ENCODE data around the gene SIRT1.
"Not testable (repeated sequence)": the region's sequence is repeated elsewhere in the genome, so short reads cannot be mapped to it uniquely, and the experiment has no call there.

SIRT1 gene

DNA sequence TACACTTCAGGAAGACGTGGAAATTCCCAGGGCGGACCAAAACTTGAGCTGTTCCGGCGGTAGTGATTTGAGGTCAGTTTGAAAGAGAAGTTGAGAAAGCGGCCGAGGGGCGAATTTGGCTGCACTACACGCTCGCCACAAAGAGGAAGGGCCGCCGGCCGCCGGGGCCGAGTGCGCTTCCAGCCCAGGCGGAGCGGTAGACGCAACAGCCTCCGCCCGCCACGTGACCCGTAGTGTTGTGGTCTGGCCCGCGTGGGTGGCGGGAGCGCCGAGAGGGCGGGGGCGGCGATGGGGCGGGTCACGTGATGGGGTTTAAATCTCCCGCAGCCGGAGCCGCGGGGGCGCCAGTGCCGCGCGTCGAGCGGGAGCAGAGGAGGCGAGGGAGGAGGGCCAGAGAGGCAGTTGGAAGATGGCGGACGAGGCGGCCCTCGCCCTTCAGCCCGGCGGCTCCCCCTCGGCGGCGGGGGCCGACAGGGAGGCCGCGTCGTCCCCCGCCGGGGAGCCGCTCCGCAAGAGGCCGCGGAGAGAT is at the start of gene SIRT1:
Gene SIRT1, plus strand, starts transcription at position 344 of the 529 bp plus-strand sequence. Its CDS starts 66 bp downstream, at position 410.
- peak; percentile 87 for DNase-seq

DNA sequence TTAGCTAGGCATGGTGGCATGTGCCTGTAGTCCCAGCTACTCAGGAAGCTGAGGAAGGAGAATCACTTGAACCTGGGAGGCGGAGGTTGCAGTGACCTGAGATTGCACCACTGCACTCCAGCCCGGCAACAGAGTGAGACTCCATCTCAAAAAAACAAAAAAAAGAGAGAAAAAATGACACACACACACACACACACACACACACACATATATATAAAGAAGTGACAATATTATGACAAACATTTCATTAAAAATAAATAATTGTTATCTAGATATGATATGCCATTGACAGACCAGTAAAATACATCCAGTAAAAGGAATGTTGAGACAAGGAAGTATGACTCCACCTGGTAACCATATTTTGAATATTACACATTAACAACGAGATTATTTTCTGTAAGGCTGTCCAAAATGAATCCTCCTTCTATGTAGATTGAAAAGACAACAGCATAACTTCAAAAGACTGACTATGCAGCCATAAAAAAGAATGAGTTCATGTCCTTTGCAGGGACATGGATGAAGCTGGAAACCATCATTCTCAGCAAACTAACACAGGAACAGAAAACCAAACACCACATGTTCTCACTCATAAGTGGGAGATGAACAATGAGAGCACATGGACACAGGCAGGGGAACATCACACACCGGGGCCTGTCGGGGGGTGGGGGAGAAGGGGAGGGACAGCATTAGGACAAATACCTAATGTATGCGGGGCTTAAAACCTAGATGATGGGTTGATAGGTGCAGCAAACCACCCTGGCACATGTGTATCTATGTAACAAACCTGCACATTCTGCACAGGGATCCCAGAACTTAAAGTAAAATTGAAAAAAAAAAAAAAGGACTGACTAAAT is 48.7 kb upstream of the SIRT1 start:
- DNase-seq = not testable (repeated sequence)

DNA sequence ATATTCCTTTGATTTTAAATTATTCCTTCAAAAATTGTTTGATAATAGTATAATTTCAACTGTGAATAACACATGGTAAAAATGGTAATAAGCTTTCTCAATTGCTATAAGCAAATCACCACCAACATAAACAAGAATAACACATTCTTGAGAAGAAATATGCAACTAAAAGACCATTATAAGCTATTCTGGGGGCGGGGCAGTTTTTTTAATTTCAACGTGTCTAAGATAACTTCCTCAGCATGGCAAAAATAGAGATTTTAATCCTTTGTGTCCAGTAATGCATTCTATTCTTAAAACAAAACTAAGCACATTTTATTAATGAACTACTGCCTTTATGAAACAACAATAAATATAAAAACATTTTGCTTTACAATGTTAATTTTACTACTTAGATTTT is 48.0 kb upstream of the SIRT1 start:
- DNase-seq = no peak

DNA sequence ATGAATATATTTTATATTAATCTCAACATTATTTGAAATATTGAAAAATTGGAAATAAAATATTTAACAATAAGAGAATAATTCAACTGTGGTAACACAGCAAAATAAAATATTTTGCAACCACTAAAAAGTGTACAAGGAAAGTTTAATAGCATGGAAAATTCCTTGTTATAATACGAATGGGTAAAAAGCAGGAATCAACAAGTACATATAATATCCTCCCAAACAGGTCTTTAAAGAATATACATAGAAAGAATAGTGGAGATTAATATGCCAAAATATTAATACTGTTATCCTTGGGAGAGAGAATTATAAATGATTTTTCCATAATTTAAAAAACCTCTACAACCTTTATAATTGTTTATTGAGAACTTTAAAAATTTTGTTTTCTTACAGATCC is 47.5 kb upstream of the SIRT1 start:
- no peak for DNase-seq

DNA sequence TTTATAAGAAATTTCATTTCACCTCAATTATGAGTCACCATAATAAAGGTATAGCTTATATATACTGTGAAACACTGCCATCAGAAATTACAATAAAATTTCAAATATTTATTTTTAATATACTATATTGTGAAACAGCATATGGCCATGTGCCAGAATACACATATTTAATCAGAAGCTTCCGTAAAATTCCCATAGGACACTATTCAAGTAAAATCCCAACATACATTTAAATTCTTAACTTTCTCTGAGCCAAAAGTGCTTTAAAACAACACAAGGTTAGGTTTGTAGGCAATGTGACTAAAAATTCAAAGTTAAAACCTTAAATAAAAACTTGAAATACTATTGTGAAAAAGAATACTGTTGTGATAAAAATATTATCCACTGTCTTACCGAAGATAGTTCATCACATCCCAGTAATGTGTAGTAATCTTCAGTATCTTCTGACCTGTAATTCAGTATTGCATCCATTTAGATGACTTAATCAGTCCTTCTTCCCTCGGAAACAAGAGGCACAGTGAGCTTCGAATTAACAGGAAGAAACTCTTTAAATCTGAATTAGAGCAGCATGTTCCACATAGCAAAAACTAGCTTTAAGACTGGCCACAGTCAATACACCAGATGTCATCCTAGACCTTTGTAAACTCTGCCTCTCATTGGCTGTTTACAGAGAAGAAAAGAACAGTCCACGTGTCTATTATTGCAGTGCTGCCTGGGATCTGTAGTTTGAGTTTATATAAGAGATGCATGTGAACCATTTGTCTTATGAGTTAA is 46.7 kb upstream of the SIRT1 start, which contains the start of gene DNAJC12:
Gene DNAJC12, minus strand, starts transcription at position 648 of the 774 bp plus-strand sequence. Its CDS starts 177 bp downstream, at position 471.
- DNase-seq = no peak

DNA sequence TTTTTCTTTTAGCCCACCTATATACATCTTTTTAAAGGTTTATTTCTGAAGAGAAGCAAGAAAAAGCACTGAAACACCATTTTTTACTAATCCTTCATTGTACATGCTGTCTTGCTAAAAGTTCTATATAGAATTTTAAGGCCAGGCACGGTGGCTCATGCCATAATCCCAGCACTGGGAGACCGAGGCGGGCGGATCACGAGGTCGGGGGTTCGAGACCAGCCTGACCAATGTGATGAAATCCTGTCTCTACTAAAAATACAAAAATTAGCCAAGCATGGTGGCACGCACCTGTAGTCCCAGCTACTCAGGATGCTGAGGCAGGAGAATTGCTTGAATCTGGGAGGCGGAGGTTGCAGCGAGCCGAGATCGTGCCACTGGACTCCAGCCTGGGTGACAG is 44.9 kb upstream of the SIRT1 start:
- DNase-seq = not testable (repeated sequence)

DNA sequence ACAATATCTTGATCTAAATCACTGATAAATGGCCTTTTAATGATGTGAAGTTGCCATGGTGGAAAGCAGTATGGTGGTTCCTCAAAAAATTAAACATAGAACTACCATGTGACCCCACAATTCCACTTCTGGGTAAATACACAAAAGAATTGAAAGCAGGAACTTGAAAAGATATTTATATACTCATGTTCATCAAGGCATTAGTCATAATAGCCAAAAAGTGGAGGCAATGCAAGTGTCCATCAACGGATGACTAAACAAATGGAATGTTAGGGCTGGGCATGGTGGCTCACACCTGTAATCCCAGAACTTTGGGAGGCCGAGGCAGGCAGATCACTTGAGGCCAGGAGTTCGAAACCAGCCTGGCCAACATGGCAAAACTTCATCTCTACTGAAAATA is 44.5 kb upstream of the SIRT1 start:
- DNase-seq = no peak

DNA sequence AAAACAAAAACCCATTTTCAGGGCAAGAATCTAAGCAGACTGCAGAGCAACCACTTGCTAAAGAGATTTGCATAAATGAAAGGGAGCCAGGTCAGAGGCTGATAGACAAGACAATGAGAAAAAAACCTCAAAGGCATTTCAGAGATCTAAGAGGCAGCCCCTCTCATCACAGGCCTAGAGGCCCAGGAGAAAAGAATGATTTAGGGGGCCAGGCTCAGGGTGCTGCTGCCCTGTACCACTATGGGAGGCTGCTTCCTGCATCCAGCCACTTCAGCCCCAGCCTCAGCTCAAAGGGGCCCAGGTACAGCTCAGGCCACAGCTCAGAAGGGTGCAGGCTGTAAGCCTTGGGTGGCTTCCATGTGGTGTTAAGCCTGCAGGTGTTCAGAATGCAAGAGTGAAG is 42.7 kb upstream of the SIRT1 start:
- DNase-seq = no peak

DNA sequence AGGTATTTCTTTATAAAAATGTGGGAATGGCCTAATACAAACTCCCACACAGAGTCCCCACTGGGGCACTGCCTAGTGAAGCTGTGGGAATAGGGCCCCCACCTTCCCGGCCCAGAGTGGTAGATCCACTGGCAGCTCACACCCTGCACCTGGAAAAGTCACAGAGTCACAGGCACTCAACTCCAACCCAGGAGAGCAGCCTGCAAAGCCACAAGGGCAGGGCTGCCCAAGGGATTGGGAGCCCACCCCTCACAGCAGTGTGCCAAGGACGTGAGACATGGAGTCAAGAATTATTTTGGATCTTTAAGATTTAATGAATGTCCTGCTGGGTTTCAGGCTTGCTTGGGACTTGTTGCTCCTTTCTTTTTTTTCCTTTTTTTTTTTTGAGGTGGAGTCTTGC is 41.2 kb upstream of the SIRT1 start:
- no peak for DNase-seq

DNA sequence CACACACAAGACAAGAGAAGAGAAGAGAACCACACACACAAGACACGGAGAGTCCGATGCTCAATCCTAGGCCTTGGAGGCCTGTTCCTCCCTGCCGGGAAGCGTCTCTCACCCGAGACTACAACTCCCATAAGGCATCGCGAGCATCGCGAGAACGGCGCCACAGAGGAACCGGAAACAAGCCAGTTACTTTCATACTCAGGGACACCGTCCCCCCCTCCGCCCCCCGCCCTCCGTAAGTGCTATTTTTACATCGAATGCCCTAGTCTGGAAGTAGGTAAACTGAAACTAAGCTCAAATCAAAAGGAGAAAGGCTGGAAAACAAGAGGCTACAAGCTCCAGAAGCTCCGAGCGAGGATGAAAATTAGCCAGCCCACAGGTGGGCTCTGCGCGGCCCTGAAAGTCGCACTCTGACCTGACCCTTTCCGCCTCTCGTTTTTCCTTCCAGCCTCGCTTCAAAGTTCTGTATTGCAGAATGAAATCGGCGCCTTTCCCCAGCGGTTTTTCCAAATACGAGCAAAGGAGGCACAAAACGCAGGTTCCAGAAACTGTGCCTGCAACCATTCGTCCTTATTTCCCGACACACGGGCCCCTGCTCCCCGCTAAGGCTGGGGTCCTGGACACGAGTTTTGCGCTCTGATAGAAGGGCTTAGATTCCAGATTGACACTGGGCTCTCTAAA is 35.0 kb upstream of the SIRT1 start:
- peak; percentile 78 for DNase-seq

DNA sequence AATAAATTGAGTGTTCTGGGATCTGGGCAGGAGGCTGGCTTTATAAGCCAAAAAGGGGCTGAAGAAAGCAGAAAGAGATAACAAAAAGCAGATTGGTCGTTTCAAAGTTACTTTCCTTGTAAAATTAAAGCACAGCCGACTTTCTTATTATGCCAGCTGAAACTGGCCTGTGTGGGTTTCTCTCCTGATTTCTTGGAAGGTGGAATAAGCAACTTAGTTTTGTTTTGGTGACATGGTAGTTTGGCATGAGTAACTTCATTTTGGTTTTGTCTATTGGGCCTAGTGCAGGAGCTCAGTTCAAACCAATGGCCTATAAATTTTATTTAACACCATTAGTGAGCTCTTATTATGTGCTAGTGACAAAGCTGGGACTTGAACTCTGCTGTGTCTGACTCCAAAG is 33.3 kb upstream of the SIRT1 start:
- no peak for DNase-seq

DNA sequence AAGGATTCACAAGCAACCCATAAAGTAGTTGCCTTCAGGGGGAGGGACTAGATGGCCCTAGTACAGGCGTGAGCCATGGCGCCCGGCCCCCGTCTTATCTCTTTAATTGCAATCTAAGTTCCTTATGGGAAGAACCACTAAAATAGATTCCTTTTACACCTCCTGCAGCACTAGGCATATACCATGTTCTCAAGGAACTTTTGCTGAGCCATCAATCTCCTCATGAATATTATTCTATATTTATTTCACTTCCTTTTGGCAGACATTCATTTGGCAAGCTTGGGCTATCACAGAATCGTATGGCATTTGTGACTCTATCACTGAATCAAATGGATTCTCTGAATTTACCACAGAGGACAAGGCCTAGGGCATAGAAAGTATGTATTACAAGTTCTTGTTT is 31.7 kb upstream of the SIRT1 start:
- no peak for DNase-seq

DNA sequence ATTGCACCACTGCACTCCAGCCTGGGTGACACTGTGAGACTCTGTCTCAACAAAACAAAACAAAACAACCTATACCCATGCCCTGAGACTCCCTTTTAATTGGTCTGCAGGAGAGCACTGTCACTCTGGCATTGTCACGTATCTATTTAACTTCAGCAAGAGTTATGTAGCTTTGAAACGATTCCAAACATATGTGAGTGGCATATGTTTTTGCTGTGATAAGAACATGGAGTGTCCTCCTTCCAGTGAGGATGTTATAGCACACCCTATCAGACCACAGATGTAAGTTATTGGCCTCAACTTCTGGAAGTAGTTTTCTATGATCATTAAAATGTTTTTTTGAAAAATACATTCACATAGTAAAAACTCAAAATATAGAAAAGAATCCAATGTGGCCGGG is 30.9 kb upstream of the SIRT1 start:
- DNase-seq = no peak

DNA sequence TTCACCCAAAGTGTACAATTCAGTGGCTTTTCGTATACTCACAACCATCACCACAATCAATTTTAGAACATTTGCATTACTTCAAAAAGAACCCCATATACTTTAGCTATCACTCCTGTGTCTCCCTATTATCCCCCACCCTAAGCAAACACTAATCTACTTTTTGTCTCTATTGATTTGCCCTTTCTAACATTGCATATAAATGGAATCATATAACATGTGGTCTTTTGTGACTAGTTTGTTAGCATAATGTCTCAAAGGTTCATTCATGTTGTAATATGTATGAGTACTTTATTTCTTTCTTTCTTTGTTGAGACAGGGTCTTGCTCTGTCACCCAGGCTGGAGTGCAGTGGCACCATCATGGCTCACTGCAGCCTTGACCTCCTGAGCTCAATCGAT is 25.5 kb upstream of the SIRT1 start:
- no peak for DNase-seq

DNA sequence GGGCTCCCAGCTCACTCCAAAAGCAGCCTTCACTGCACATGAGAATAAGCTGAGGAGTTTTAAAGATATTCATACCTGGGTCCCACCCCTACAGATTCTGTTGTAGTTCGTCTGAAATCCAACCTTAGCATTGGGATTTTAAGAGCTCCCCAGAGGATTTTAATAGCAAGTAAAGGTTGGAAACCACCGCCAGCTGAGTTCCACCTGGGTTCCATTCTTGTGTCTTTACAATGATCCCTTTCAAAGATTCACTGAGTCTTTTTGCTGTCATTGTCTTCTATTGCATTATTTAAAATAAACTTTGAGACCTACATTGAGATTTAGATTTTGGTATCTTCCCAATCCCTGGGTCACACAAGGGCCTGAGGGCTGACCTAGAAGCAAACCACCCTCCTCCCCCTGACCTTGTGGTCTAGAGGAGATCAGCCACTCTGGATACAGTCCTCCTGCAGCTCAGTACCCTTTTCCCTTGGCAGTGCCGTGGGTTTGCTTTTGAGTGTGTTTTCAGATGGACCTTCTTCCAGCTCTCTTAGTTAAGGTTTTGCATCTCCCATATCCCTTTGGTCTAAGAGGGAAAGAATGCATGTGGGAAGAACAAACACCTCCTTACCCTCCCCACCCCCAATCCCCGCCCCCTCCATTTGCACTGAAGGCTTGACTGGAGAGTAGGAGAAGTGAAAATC is 22.6 kb upstream of the SIRT1 start:
- DNase-seq = no peak

DNA sequence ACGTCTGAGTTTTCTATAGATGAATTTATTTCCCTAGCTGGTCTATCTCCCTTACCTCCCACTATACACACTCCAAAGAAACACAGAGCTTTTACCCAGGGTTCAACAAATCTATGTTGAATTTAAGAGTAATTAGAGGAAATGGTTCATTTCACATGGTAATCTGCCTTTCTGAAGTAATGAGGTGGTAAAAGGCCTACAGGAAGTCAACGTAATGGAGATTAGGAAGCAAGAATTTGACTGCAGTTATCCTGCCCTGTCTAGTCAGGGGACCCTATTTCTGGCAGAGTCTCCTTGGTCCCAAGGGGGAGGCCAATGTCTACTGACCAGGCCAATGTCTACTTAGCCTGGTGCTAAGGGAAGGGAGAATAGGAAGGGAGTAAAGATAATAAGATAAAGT is 21.4 kb upstream of the SIRT1 start:
- DNase-seq = no peak

DNA sequence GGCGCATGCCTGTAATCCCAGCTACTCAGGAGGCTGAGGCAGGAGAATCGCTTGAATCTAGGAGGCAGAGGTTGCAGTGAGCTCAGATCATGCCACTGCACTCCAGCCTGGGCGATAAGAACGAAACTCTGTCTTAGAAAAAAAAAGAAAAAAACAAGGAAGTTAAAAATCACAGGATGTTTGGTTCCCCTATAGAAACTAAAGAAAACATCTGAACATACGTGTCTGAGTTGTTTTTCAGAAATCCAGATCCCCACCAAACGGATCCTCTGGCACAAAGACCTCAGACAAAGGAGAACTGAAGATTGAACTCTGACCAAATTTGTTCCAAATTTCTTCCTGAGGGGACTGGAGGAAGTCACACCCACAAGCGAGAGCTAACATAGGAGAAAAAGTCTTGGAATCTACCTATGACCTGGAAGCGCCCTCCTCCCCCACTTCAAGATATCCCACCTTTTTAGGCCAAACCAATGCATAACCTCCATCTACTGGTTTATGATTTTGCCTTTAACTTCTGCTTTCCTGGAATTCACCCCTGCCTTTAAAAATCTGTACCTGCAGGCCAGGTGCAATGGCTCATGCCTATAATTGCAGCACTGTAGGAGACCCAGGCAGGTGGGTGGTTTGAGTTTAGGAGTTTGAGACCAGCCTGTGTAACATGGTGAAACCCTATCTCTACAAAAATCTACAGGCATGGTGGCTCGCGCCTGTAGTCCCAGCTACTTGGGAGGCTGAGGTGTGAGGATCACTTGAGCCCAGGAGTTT is 19.7 kb upstream of the SIRT1 start:
- no peak for DNase-seq

DNA sequence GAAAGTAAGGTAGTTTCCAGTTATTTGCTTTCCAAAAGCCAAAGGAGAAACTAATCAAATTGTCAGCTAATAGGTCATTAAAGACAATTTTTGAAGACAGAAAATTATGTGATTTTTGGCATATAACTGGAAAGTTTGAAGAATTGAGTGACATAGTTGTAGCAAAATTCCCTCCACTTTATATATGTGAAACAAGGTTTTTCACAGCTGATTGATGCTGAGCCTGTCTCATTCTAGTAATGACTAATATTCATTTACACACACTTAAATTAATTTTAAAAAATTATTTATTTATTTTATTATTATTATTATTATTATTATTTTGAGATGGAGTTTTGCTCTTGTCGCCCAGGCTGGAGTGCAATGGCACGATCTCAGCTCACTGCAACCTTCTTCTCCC is 16.3 kb upstream of the SIRT1 start:
- DNase-seq = no peak

DNA sequence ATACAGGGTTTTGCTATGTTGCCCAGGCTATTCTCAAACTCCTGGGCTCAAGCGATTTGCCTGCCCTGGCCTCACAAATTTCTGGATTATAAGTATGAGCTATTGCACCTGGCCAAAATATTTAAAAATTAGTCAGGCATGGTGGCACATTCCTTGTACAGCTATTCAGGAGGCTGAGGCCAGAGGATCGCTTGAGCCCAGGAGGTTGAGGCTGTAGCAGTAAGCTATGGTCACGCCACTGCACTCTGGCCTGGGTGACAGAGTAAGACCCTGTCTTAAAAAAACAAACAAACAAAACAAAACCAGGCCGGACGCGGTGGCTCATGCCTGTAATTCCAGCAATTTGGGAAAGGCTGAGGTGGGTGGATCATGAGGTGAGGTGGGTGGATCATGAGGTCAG is 14.5 kb upstream of the SIRT1 start:
- no peak for DNase-seq

DNA sequence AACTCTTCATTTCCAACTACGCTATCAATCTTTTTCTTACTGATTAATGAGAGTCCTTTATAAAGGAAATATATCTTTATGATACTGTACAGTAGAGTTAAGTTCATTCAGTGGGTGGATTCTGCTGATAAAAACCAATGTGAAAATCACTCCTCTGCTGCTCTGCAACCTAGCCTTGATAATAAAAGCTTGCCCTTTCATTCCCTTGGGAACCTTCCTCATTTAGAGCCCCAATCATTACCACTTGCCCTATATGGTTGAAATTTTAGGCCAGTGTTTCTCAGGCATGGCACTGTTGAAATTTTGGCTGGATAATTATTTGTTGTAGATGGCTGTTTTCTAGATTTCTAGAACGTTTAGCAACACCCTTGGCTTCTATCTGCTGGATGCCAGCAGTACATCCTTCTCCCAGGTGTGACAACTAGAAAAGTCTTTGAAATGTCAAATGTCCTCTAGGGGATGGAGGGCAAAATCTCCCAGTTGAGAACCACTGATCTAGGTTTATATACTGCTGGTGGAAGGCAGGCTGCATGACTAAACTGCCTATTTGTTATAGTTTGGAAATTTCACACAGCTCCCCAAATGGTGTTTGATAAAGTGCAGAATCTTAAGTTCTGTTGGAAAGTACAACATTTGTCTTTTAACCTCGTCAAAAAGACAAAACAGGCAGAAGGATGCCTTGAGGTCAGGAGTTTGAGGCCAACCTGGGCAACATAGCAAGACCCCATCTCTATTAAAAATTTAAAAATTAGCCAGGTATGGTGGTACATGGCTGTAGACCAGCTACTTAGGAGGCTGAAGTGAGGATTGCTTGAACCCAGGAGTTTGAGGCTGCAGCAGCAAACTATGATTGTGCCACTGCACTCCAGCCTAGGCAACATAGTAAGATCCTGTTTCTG is 8.9 kb upstream of the SIRT1 start:
- DNase-seq = no peak

DNA sequence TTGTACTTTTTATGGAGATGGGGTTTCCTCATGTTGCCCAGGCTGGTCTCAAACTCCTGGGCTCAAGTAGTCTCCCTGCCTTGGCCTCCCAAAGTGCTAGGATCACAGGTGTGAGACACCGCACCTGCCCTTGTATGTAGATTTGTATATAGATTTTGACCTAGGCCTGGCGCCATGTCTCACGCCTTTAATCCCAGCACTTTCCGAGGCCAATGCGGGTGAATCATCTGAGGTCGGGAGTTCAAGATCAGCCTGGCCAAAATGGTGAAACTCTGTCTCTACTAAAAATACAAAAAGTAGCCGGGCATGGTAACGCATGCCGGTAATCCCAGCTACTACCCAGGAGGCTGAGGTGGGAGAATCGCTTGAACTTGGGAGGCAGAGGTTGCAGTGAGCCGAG is 7.0 kb upstream of the SIRT1 start:
- DNase-seq = not testable (repeated sequence)

Data from GF-D8 (cell line).